ENCODE measurements around the gene TMEM169. TPM values are rescaled to one million over a fixed set of nuclear protein-coding genes. Genes with fewer than 3 reads are reported as not detected.
"Not testable (repeated sequence)": the region's sequence is repeated elsewhere in the genome, so short reads cannot be mapped to it uniquely, and the experiment has no call there.

The TMEM169 gene
- total RNA-seq, 4 donors from 2014 or later = 0.09 to 0.29 (median 0.19) TPM; not detected in 1

- 23 to 27% methylated on average over 1 of the region's 1 CpG for WGBS, 2 donors
- H3K36me3 ChIP-seq = peaks cover 0 to 13% (median 0%) of the 10 kb centered on the region in 3 donors
- intact Hi-C loops (cut with DNase I) = no loop called here
- TF ChIP-seq POLR2A (IDR thresholded peaks at IDR 0.05) (no peak), CTCF (IDR thresholded peaks at IDR 0.05) (no peak)
- H3K27ac ChIP-seq = no peak overlapping the region
- H3K9me3 ChIP-seq = no peaks in the 10 kb centered on the region
- no peaks in the 10 kb centered on the region for H3K27me3 ChIP-seq
- H3K4me3 ChIP-seq = no peak overlapping the region
- no peaks in the 10 kb centered on the region for H3K4me1 ChIP-seq
- no peak for DNase-seq
Observed at GRCh38 chr2:216074380-216074779, 7.3 kb upstream of the TMEM169 start.

- intact Hi-C loops (cut with DNase I) = no loop called here
- H3K9me3 ChIP-seq = no peaks in the 10 kb centered on the region
- DNase-seq = no peak
- WGBS, 2 donors = 71 to 94% methylated on average over 1 of the region's 1 CpG
- H3K36me3 ChIP-seq = peaks cover 0 to 13% (median 0%) of the 10 kb centered on the region in 3 donors
- H3K4me1 ChIP-seq = no peaks in the 10 kb centered on the region
- TF ChIP-seq POLR2A (IDR thresholded peaks at IDR 0.05) (no peak), CTCF (IDR thresholded peaks at IDR 0.05) (no peak)
- no peaks in the 10 kb centered on the region for H3K27me3 ChIP-seq
- H3K4me3 ChIP-seq = no peak overlapping the region
- no peak overlapping the region for H3K27ac ChIP-seq
Observed at GRCh38 chr2:216074794-216075193, 6.9 kb upstream of the TMEM169 start.

- H3K4me1 ChIP-seq = peaks cover 0 to 2% (median 0%) of the 10 kb centered on the region in 3 donors
- DNase-seq = no peak
- intact Hi-C loops (cut with DNase I) = no loop called here
- H3K4me3 ChIP-seq = no peak overlapping the region
- WGBS, 2 donors = 90% methylated on average over 6 of the region's 6 CpGs
- no peaks in the 10 kb centered on the region for H3K27me3 ChIP-seq
- H3K27ac ChIP-seq = no peak overlapping the region
- TF ChIP-seq POLR2A (IDR thresholded peaks at IDR 0.05) = no peak
- no peak for TF ChIP-seq CTCF (IDR thresholded peaks at IDR 0.05)
- H3K36me3 ChIP-seq = peaks cover 0 to 13% (median 0%) of the 10 kb centered on the region in 3 donors
- H3K9me3 ChIP-seq = no peaks in the 10 kb centered on the region
Observed at GRCh38 chr2:216075510-216076485, 5.9 kb upstream of the TMEM169 start.

- no peak for TF ChIP-seq POLR2A (IDR thresholded peaks at IDR 0.05)
- 74 to 77% methylated on average over 1 of the region's 1 CpG for WGBS, 2 donors
- intact Hi-C loops (cut with DNase I) = no loop called here
- Histone ChIP-seq H3K27ac (no peak overlapping the region), H3K9me3 (no peaks in the 10 kb centered on the region), H3K4me1 (peaks cover 3 to 24% (median 12%) of the 10 kb centered on the region in 3 donors), H3K36me3 (peaks cover 0 to 5% (median 0%) of the 10 kb centered on the region in 3 donors), H3K4me3 (no peak overlapping the region), H3K27me3 (no peaks in the 10 kb centered on the region)
- no peak for DNase-seq
Observed at GRCh38 chr2:216078776-216079175, 2.9 kb upstream of the TMEM169 start.

GRCh38 chr2:216080048-216080447 is 1.7 kb upstream of the TMEM169 start:
- WGBS, 2 donors = 96 to 98% methylated on average over 10 of the region's 10 CpGs

GRCh38 chr2:216081012-216081411 is 707 bp upstream of the TMEM169 start:
- TF ChIP-seq POLR2A (IDR thresholded peaks at IDR 0.05) = no peak
- TF ChIP-seq CTCF (IDR thresholded peaks at IDR 0.05) = no peak
- Histone ChIP-seq H3K4me3 (peak overlapping the region; percentile 39 to 77 (median 64)), H3K4me1 (peaks cover 3 to 24% (median 12%) of the 10 kb centered on the region in 3 donors), H3K9me3 (no peaks in the 10 kb centered on the region), H3K27me3 (no peaks in the 10 kb centered on the region), H3K36me3 (no peaks in the 10 kb centered on the region), H3K27ac (peak overlapping the region in 2 of 4 donors; percentile 56 to 62)
- no peak for DNase-seq
- intact Hi-C loops (cut with DNase I) = no loop called here
- WGBS, 2 donors = 12 to 21% methylated on average over 1 of the region's 1 CpG

More at GRCh38 chr2:216080048-216080447, 1.7 kb upstream of the TMEM169 start:
- H3K4me3 ChIP-seq; intact Hi-C loops (cut with DNase I); H3K36me3 ChIP-seq; DNase-seq; H3K27ac ChIP-seq; H3K9me3 ChIP-seq; H3K27me3 ChIP-seq: not testable (repeated sequence)
- H3K4me1 ChIP-seq = peaks cover 3 to 24% (median 12%) of the 10 kb centered on the region in 3 donors

All from esophagus squamous epithelium (tissue), 5 donors.